ENCODE results near the gene MASP1. TPM values are rescaled to one million over a fixed set of nuclear protein-coding genes. Genes with fewer than 3 reads are reported as not detected.

The MASP1 gene
- polyA plus RNA-seq, 1 donor from 2014 or later = 0.19 TPM

- peaks cover 3% of the 10 kb centered on the region for H3K9me3 ChIP-seq (ENCODE audit: low read length)
- no peak overlapping the region for H3K9ac ChIP-seq (ENCODE audit: low read length)
- no peak overlapping the region for H3K27ac ChIP-seq (ENCODE audit: low read length)
- H4K20me1 ChIP-seq (ENCODE audit: insufficient read depth) = no peaks in the 10 kb centered on the region
- TF ChIP-seq EP300 (conservative IDR thresholded peaks at IDR 0.05; ENCODE audit: poor library complexity, severe bottlenecking) (no peak), POLR2AphosphoS5 (IDR thresholded peaks at IDR 0.05) (no peak), REST (IDR thresholded peaks at IDR 0.05; ENCODE audit: borderline replicate concordance) (no peak), RAD21 (conservative IDR thresholded peaks at IDR 0.05) (no peak), TAF1 (IDR thresholded peaks at IDR 0.05; ENCODE audit: low read depth) (no peak), EZH2 (IDR thresholded peaks at IDR 0.05; ENCODE audit: borderline replicate concordance, insufficient read depth, low read length, poor library complexity, severe bottlenecking) (no peak), SMC3 (conservative IDR thresholded peaks at IDR 0.05; ENCODE audit: poor library complexity) (no peak), CTCF (IDR thresholded peaks at IDR 0.05; ENCODE audit: poor library complexity, severe bottlenecking) (no peak), MXI1 (conservative IDR thresholded peaks at IDR 0.05; ENCODE audit: poor library complexity, severe bottlenecking) (no peak)
- H3K79me2 ChIP-seq (replicated peaks; ENCODE audit: insufficient read depth, low read length) = no peaks in the 10 kb centered on the region
- H2AFZ ChIP-seq (ENCODE audit: low read depth, low read length) = no peak overlapping the region
- no peaks in the 10 kb centered on the region for H3K27me3 ChIP-seq (ENCODE audit: insufficient read depth, low read depth, low read length)
- no peaks in the 10 kb centered on the region for H3F3A ChIP-seq (ENCODE audit: insufficient read depth, low read length, poor library complexity, severe bottlenecking)
- H3K36me3 ChIP-seq (ENCODE audit: insufficient read depth, low read length) = no peaks in the 10 kb centered on the region
- H3K4me2 ChIP-seq (ENCODE audit: low read length) = no peak overlapping the region
- H3K9me2 ChIP-seq (ENCODE audit: insufficient read depth, low read length) = no peaks in the 10 kb centered on the region
- H3K4me3 ChIP-seq (ENCODE audit: low read length) = no peak overlapping the region
These were observed 26.6 kb downstream of the MASP1 start for GRCh38 chr3:187264911-187265310.

GRCh38 chr3:187264021-187264420 lies 27.5 kb downstream of the MASP1 start:
- no peak overlapping the region for H3K4me3 ChIP-seq (ENCODE audit: low read length)
- no peaks in the 10 kb centered on the region for H3F3A ChIP-seq (ENCODE audit: insufficient read depth, low read length, poor library complexity, severe bottlenecking)
- peaks cover under 1% of the 10 kb centered on the region for H3K9me3 ChIP-seq (ENCODE audit: low read length)
- no peak overlapping the region for H2AFZ ChIP-seq (ENCODE audit: low read depth, low read length)
- H3K27ac ChIP-seq (ENCODE audit: low read length) = no peak overlapping the region
- H3K27me3 ChIP-seq (ENCODE audit: insufficient read depth, low read depth, low read length) = no peaks in the 10 kb centered on the region
- TF ChIP-seq CTCF (IDR thresholded peaks at IDR 0.05; ENCODE audit: poor library complexity, severe bottlenecking) = no peak
- no peak for TF ChIP-seq TAF1 (IDR thresholded peaks at IDR 0.05; ENCODE audit: low read depth)
- H3K4me2 ChIP-seq (ENCODE audit: low read length) = no peak overlapping the region
- no peaks in the 10 kb centered on the region for H4K20me1 ChIP-seq (ENCODE audit: insufficient read depth)
- no peak overlapping the region for H3K9ac ChIP-seq (ENCODE audit: low read length)
- H3K79me2 ChIP-seq (replicated peaks; ENCODE audit: insufficient read depth, low read length) = no peaks in the 10 kb centered on the region
- H3K36me3 ChIP-seq (ENCODE audit: insufficient read depth, low read length) = no peaks in the 10 kb centered on the region
- no peaks in the 10 kb centered on the region for H3K9me2 ChIP-seq (ENCODE audit: insufficient read depth, low read length)

All from neural cell (in vitro differentiated cells).